Calu3 (cell line): ENCODE results near the gene PCDH11Y. TPM values are rescaled to one million over a fixed set of nuclear protein-coding genes. Genes with fewer than 3 reads are reported as not detected.
"Not testable (repeated sequence)": the region's sequence is repeated elsewhere in the genome, so short reads cannot be mapped to it uniquely, and the experiment has no call there.

ENCODE experiments used
- BruUV-seq: library from RNA; stranded (reverse); fragments of 400-500 nt; replicated peaks from 2 replicates; lab custom pipeline; 2021; lab: Mats Ljungman, UMichigan
- CTCF ChIA-PET: fragments of 300-600 bp; sonication (Branson Sonifier 250); formaldehyde crosslinking; loops from one replicate; lab custom pipeline; 2022; ENCODE audit warnings: antibody characterized with exemption; lab: Charles Lee
- DNase-seq: peaks from one replicate; pipeline ENCODE4 v3.0.0; 2022
- H3K27ac Mint-ChIP-seq: one replicate; pipeline ENCODE4 v1.8.0; 2022; ENCODE audit warnings: mixed read lengths; ENCODE audit not compliant: unreplicated experiment
- H3K27me3 Mint-ChIP-seq: one replicate; pipeline ENCODE4 v1.8.0; 2022; ENCODE audit warnings: mixed read lengths; ENCODE audit not compliant: unreplicated experiment
- H3K36me3 Mint-ChIP-seq: one replicate; pipeline ENCODE4 v1.8.0; 2022; ENCODE audit warnings: mild to moderate bottlenecking, moderate library complexity, mixed read lengths; ENCODE audit not compliant: insufficient read depth, unreplicated experiment
- H3K4me1 Mint-ChIP-seq: one replicate; pipeline ENCODE4 v1.8.0; 2022; ENCODE audit warnings: mild to moderate bottlenecking, low read depth, mixed read lengths; ENCODE audit not compliant: unreplicated experiment
- H3K4me3 Mint-ChIP-seq: one replicate; pipeline ENCODE4 v1.8.0; 2022; ENCODE audit warnings: mild to moderate bottlenecking, low read depth, moderate library complexity, mixed read lengths; ENCODE audit not compliant: unreplicated experiment
- H3K9me3 Mint-ChIP-seq: one replicate; pipeline ENCODE4 v1.8.0; 2022; ENCODE audit warnings: low read depth, mixed read lengths; ENCODE audit not compliant: unreplicated experiment
- intact Hi-C: fragments of 100-400 bp; cut with micrococcal nuclease; formaldehyde crosslinking; loops from one replicate; pipeline ENCODE4 v1.10.0; 2022; ENCODE audit not compliant: unreplicated experiment
- total RNA-seq: library from RNA; stranded (reverse); gene quantifications from 2 replicates; pipeline ENCODE4 v1.2.3, GENCODE V29; 2022

PCDH11Y gene
- total RNA-seq, 1 experiment from 2014 or later = not detected

DNA sequence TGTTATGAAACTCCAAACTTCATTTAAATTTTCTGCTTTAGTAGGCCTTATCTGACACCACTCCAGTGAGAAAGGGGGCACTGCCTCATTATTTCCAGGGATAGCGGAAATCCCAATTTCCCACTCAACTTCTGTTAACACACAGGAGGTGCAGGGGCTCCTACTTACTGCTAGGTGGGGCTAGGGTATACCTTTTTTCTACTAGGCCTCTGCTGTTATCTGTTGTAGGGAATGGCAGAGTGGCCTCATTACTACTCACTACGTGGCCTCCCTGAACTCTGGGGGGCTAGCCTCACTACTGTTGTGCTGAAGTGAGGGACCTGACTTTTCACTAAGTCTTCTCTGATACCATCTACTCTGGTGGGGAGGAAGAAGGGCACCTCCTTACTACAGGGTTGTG lies 215.0 kb downstream of the PCDH11Y start:
- CTCF ChIA-PET, H3K27ac Mint-ChIP-seq, H3K4me3 Mint-ChIP-seq, BruUV-seq, H3K27me3 Mint-ChIP-seq, intact Hi-C loops, H3K4me1 Mint-ChIP-seq, H3K9me3 Mint-ChIP-seq, DNase-seq, H3K36me3 Mint-ChIP-seq: not testable (repeated sequence)

DNA sequence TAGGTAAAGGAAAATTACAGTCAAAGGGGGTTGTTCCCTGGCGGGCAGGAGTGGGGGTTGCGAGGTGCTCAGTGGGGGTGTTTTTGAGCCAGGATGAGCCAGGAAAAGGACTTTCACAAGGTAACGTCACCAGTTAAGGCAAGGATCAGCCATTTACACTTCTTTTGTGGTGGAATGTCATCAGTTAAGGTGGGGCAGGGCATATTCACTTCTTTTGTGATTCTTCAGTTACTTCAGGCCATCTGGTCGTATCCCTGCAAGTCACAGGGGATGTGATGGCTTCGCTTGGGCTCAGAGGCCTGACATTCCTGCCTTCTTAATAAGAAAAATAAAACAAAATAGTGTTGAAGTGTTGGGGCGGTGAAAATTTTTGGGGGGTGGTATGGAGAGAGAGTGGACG lies 324.8 kb downstream of the PCDH11Y start:
- intact Hi-C loops, BruUV-seq, H3K27ac Mint-ChIP-seq, H3K4me3 Mint-ChIP-seq, H3K27me3 Mint-ChIP-seq, DNase-seq, H3K9me3 Mint-ChIP-seq, H3K36me3 Mint-ChIP-seq, H3K4me1 Mint-ChIP-seq, CTCF ChIA-PET: not testable (repeated sequence)

DNA sequence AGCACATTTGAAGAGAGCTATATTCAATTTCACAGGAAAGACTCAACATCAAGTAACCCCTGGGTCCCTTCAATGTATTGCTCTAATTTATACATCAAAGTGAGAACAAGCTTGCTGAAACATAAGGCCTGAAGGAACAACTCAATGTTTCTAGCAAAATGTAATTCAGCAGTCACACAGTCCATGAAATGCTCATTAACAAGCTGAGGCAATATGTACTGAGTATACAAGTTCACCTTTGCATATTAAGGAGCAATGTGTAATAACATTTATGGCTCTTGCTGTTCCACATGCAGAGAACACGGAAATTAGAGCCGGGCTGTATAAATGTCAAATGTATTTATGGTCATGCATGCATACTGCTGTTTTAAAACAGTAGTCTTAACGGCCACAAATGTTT lies 342.1 kb downstream of the PCDH11Y start:
- CTCF ChIA-PET, H3K36me3 Mint-ChIP-seq, H3K4me3 Mint-ChIP-seq, intact Hi-C loops, DNase-seq, H3K4me1 Mint-ChIP-seq, H3K9me3 Mint-ChIP-seq, H3K27ac Mint-ChIP-seq, H3K27me3 Mint-ChIP-seq, BruUV-seq: not testable (repeated sequence)

DNA sequence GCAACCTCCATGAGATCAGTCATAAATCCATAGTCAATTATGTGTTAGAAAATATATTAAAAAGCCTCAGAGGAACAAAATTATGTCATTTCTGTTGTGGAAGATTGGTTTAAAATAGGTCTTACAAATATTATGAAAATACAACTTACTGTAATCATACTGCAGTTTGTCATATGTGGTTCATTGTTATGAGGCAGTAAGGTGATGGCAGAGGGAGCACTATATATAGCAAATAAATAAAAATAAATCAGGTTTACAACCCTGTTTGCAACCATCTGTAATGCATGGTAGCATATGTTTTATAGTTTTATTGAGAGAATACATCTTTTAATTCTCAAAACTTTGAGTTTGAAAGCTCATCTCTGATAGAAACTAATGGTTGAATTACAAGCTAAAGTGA lies 543.6 kb downstream of the PCDH11Y start:
- H3K9me3 Mint-ChIP-seq, H3K27me3 Mint-ChIP-seq, H3K36me3 Mint-ChIP-seq, H3K27ac Mint-ChIP-seq, intact Hi-C loops, CTCF ChIA-PET, DNase-seq, BruUV-seq, H3K4me1 Mint-ChIP-seq, H3K4me3 Mint-ChIP-seq: not testable (repeated sequence)

DNA sequence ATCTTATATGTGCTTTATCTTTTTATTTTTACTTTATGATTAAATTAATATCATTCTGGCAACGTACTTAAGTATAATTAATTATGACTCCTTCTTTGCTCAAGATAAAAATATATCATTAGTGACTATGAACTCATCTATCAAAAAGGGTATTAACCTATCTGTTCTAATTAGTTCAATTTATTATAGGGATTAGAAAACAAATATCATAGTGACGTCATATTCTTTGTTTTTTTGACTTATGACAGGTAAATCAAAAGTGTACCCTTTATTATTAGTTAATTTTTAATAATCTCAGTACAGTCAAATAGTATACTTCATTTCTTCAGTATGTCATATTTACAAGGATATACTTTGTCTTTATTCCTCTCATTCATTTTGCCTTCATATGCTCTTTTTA lies 638.5 kb downstream of the PCDH11Y start:
- H3K4me3 Mint-ChIP-seq, H3K27ac Mint-ChIP-seq, BruUV-seq, DNase-seq, CTCF ChIA-PET, H3K27me3 Mint-ChIP-seq, H3K36me3 Mint-ChIP-seq, H3K4me1 Mint-ChIP-seq, intact Hi-C loops, H3K9me3 Mint-ChIP-seq: not testable (repeated sequence)

DNA sequence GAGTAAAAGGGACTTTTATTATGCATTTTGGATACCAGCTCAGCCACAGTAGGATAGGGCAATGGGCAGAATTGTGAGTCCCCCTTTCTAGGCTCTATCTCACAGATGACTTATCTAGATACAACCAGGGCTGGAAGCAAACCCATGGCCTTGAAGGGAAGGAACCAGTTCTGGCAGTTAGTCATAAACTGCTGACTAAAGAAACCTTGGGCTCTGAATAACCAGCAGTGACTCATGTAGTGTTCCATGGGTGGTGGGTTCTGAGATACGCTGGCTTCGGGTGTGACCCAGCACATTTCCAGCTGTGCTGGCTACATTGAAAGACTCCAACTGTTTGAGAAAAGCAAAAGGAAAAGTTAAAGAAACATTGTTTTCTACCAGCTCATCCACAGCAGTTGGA lies 679.2 kb downstream of the PCDH11Y start:
- H3K9me3 Mint-ChIP-seq, H3K27ac Mint-ChIP-seq, H3K4me3 Mint-ChIP-seq, H3K27me3 Mint-ChIP-seq, CTCF ChIA-PET, H3K4me1 Mint-ChIP-seq, BruUV-seq, intact Hi-C loops, DNase-seq, H3K36me3 Mint-ChIP-seq: not testable (repeated sequence)

DNA sequence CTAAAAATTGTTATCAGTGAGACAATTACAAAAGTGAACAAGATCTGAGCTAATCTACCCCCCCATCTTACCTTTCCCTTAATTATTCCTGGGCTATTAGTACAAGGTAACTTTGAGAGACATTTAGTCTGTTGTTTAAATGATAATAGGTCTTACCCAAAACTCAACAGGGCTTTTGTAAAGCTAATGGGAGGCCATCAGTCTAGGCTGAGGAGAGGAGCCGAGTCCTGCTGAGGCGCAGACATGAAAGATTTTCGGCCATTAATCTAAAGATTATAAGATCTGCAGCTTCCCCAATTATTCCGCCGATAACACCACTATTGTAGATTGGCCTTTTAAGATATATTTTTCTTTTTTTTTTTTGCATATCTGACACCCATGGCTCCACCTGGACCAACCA lies 708.6 kb downstream of the PCDH11Y start:
- H3K36me3 Mint-ChIP-seq, H3K27me3 Mint-ChIP-seq, H3K27ac Mint-ChIP-seq, H3K4me1 Mint-ChIP-seq, DNase-seq, H3K4me3 Mint-ChIP-seq, intact Hi-C loops, H3K9me3 Mint-ChIP-seq, BruUV-seq, CTCF ChIA-PET: not testable (repeated sequence)

DNA sequence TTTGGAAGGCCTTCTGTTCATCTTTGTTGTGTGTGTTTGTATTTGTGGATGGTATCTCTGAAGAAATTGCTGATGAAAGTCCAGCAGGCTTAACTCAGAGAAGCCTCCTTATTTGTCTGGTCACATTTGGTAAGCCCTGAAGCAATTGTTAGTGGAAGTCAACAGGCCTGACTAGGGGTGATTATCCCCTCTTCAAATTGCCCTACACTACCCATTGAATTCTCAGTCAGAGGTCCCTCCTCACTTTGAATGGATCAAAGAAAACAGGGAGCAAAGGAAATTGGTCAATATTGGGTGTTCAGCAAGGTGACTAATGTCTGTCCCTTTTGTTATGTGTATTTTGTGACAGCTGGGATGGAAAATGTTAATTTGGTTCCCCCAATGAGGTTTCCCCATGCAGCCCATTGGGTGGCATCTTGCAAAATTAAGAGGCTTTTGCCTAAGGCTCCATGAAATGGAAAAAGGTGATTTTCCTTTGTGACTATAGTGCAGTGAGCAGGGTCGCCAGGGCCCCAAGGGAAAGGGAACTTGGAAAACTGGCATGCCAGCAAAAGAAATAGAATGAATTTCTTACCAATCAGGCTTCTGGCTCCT lies 709.8 kb downstream of the PCDH11Y start:
- H3K27me3 Mint-ChIP-seq, H3K4me3 Mint-ChIP-seq, H3K27ac Mint-ChIP-seq, CTCF ChIA-PET, H3K36me3 Mint-ChIP-seq, BruUV-seq, H3K4me1 Mint-ChIP-seq, DNase-seq, H3K9me3 Mint-ChIP-seq, intact Hi-C loops: not testable (repeated sequence)

DNA sequence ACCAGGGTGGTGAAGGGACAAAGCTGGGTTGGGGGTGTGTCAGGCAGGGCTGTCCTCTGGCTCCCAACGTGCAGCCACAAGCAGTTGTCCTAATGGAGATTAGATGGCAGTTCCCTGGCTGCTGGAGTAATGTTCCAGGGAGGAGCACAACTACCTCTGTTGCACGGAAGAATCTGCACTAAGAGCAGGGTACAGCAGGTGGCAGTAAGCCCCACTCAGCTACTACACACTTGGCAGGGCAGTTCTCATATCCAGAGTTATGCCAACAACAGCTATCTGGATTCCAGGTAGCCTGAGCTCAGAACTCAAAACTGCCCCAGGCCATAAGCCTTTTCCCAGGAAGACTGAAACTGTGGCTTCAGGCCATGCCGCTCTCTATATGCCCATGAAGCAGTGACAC lies 761.3 kb downstream of the PCDH11Y start:
- H3K9me3 Mint-ChIP-seq, H3K4me3 Mint-ChIP-seq, CTCF ChIA-PET, H3K36me3 Mint-ChIP-seq, intact Hi-C loops, BruUV-seq, H3K4me1 Mint-ChIP-seq, H3K27ac Mint-ChIP-seq, H3K27me3 Mint-ChIP-seq, DNase-seq: not testable (repeated sequence)

DNA sequence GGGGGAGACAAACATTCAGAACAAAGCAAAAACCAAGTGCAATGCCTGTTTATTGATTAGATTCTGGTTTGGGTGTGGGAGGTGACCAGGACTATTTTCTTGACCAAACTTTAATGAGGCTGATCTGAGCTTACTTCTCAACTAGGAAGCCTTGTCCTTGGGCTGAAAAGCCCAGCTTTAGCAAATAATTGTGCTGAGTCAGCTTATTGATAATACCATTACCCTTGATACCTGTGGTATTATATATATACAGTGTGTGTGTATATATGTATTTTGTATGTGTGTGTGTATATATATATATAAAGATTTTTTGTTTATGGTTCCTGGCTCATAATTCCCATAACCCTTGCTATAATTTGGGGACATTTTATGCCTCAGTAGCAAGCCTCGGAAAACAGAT lies 776.4 kb downstream of the PCDH11Y start:
- DNase-seq, H3K36me3 Mint-ChIP-seq, CTCF ChIA-PET, H3K27me3 Mint-ChIP-seq, BruUV-seq, H3K9me3 Mint-ChIP-seq, intact Hi-C loops, H3K4me1 Mint-ChIP-seq, H3K27ac Mint-ChIP-seq, H3K4me3 Mint-ChIP-seq: not testable (repeated sequence)
